IMR-90 (cell line): ENCODE measurements around the gene LLGL2. TPM values are rescaled to one million over a fixed set of nuclear protein-coding genes. Genes with fewer than 3 reads are reported as not detected.

Source experiments
- ATAC-seq: fragments of 200-7000 bp; cut with Tn5 transposase; 2 replicates; pipeline ENCODE4 v1.9.1; 2020; ENCODE audit warnings: low read depth, mild to moderate bottlenecking, moderate library complexity
- BruUV-seq: library from RNA; stranded (reverse); fragments of 400-500 nt; replicated peaks from 2 replicates; lab custom pipeline; 2021; lab: Mats Ljungman, UMichigan
- CTCF ChIA-PET: fragments of 300-600 bp; formaldehyde crosslinking; extraction: SDS; loops from one replicate; lab custom pipeline; 2021; ENCODE audit warnings: antibody characterized with exemption; lab: Yijun Ruan, JAX
- POLR2A ChIA-PET: fragments of 300-600 bp; sonication (Branson Sonifier 250); formaldehyde crosslinking; loops from one replicate; lab custom pipeline; 2022; ENCODE audit warnings: antibody characterized with exemption; ENCODE audit not compliant: unreplicated experiment; lab: Charles Lee
- DNase-seq: peaks from one replicate; pipeline ENCODE4 v3.0.0; 2013
- H2AFZ ChIP-seq: replicated peaks from 2 replicates; pipeline ENCODE3; 2013; ENCODE audit warnings: low read length, mild to moderate bottlenecking; ENCODE audit not compliant: poor library complexity
- H2AK5ac ChIP-seq: 2 replicates; pipeline ENCODE4 v1.6.1; 2013; ENCODE audit warnings: low read depth, low read length, inconsistent platforms
- H2AK9ac ChIP-seq: replicated peaks from 2 replicates; pipeline ENCODE3; 2013; ENCODE audit warnings: mild to moderate bottlenecking, low read depth, low read length, moderate library complexity; ENCODE audit not compliant: poor library complexity
- H2BK120ac ChIP-seq: 2 replicates; pipeline ENCODE4 v1.6.1; 2013; ENCODE audit warnings: low read depth, low read length, inconsistent platforms
- H2BK15ac ChIP-seq: 3 replicates; pipeline ENCODE4 v1.6.1; 2013; ENCODE audit warnings: low read depth, low read length, inconsistent platforms
- H2BK20ac ChIP-seq: 2 replicates; pipeline ENCODE4 v1.6.1; 2013; ENCODE audit warnings: low read depth, mild to moderate bottlenecking, inconsistent platforms, low read length, moderate library complexity
- H2BK5ac ChIP-seq: 2 replicates; pipeline ENCODE4 v1.6.1; 2013; ENCODE audit warnings: mild to moderate bottlenecking, low read depth, low read length, inconsistent platforms; ENCODE audit not compliant: poor library complexity, severe bottlenecking
- H3K14ac ChIP-seq: replicated peaks from 2 replicates; pipeline ENCODE4 v1.6.1; 2013; ENCODE audit warnings: low read depth, low read length, inconsistent platforms
- H3K18ac ChIP-seq: 2 replicates; pipeline ENCODE4 v1.6.1; 2013; ENCODE audit warnings: low read depth, low read length, control low read depth
- H3K23ac ChIP-seq: 2 replicates; pipeline ENCODE4 v1.6.1; 2013; ENCODE audit warnings: low read depth, low read length, inconsistent platforms
- H3K27ac ChIP-seq: 2 replicates; pipeline ENCODE4 v1.5.1; 2013; ENCODE audit warnings: mild to moderate bottlenecking, control low read depth, low read length; ENCODE audit not compliant: insufficient read depth
- H3K27me3 ChIP-seq: 2 replicates; pipeline ENCODE4 v1.6.1; 2013; ENCODE audit warnings: low read length; ENCODE audit not compliant: control insufficient read depth, insufficient read depth
- H3K36me3 ChIP-seq: 2 replicates; pipeline ENCODE4 v1.6.1; 2013; ENCODE audit warnings: low read length, mixed read lengths; ENCODE audit not compliant: control insufficient read depth, insufficient read depth
- H3K4ac ChIP-seq: 2 replicates; pipeline ENCODE4 v1.6.1; 2013; ENCODE audit warnings: low read depth, low read length, inconsistent platforms
- H3K4me1 ChIP-seq: 2 replicates; pipeline ENCODE4 v1.6.1; 2013; ENCODE audit warnings: low read length, mixed read lengths; ENCODE audit not compliant: control insufficient read depth, insufficient read depth
- H3K4me2 ChIP-seq: 2 replicates; pipeline ENCODE4 v1.6.1; 2013; ENCODE audit warnings: low read depth, mild to moderate bottlenecking, control low read depth, low read length, moderate library complexity
- H3K4me3 ChIP-seq: 2 replicates; pipeline ENCODE4 v1.5.1; 2013; ENCODE audit warnings: low read depth, mild to moderate bottlenecking, control low read depth, low read length, moderate library complexity; ENCODE audit not compliant: insufficient read depth
- H3K56ac ChIP-seq: 2 replicates; pipeline ENCODE4 v1.6.1; 2013; ENCODE audit warnings: low read length, inconsistent platforms; ENCODE audit not compliant: insufficient read depth; ENCODE audit errors: extremely low read depth
- H3K79me1 ChIP-seq, 2 experiments: 2 replicates each; pipeline ENCODE4 v1.6.1; 2013; ENCODE audit warnings: low read length in 2 of 2, inconsistent platforms in 1 of 2, low read depth in 1 of 2
- H3K9ac ChIP-seq: 2 replicates; pipeline ENCODE4 v1.6.1; 2013; ENCODE audit warnings: low read depth, low read length, control low read depth
- H3K9me1 ChIP-seq: 2 replicates; pipeline ENCODE4 v1.6.1; 2013; ENCODE audit warnings: low read length, inconsistent platforms; ENCODE audit not compliant: insufficient read depth
- H3K9me3 ChIP-seq: 2 replicates; pipeline ENCODE4 v1.6.1; 2013; ENCODE audit warnings: low read length; ENCODE audit not compliant: control insufficient read depth, insufficient read depth
- H4K20me1 ChIP-seq: 2 replicates; pipeline ENCODE4 v1.6.1; 2013; ENCODE audit warnings: low read length, inconsistent platforms; ENCODE audit not compliant: insufficient read depth
- H4K5ac ChIP-seq: 2 replicates; pipeline ENCODE4 v1.6.1; 2013; ENCODE audit warnings: mild to moderate bottlenecking, low read depth, low read length, control low read depth
- H4K8ac ChIP-seq, 2 experiments: 2 replicates each; pipeline ENCODE4 v1.6.1; 2013; ENCODE audit warnings: low read depth in 2 of 2, low read length in 2 of 2, control low read depth in 1 of 2, inconsistent platforms in 1 of 2
- H4K91ac ChIP-seq: 2 replicates; pipeline ENCODE4 v1.6.1; 2013; ENCODE audit warnings: low read depth, low read length, inconsistent platforms; ENCODE audit not compliant: insufficient read depth
- CEBPB ChIP-seq: IDR thresholded peaks from 2 replicates; pipeline ENCODE4 v1.6.1; 2012; ENCODE audit warnings: low read depth, low read length, improper control_type of control experiment
- CHD1 ChIP-seq: IDR thresholded peaks from 2 replicates; pipeline ENCODE4 v1.6.1; 2012; ENCODE audit warnings: low read depth, low read length, improper control_type of control experiment
- CTCF ChIP-seq: conservative IDR thresholded peaks from 2 replicates; pipeline ENCODE4 v1.5.1; 2012; ENCODE audit warnings: mild to moderate bottlenecking, low read depth, low read length, improper control_type of control experiment
- ELK1 ChIP-seq: fragments of 150-350 bp; IDR thresholded peaks from 2 replicates; pipeline ENCODE4 v1.6.1; 2016; ENCODE audit warnings: low read depth, mild to moderate bottlenecking, low read length, moderate library complexity, borderline replicate concordance
- FOS ChIP-seq: fragments of 150-350 bp; IDR thresholded peaks from 2 replicates; pipeline ENCODE4 v1.6.1; 2016; ENCODE audit warnings: low read depth, low read length
- MAFK ChIP-seq: IDR thresholded peaks from 2 replicates; pipeline ENCODE4 v1.6.1; 2012; ENCODE audit warnings: low read depth, low read length, improper control_type of control experiment
- MAZ ChIP-seq: IDR thresholded peaks from 2 replicates; pipeline ENCODE4 v1.6.1; 2012; ENCODE audit warnings: low read depth, mild to moderate bottlenecking, low read length, improper control_type of control experiment, moderate library complexity, borderline replicate concordance
- NFE2L2 ChIP-seq: fragments of 150-350 bp; IDR thresholded peaks from 2 replicates; pipeline ENCODE4 v1.6.1; 2016; ENCODE audit warnings: low read depth, mild to moderate bottlenecking, low read length
- RAD21 ChIP-seq: IDR thresholded peaks from 2 replicates; pipeline ENCODE4 v1.6.1; 2012; ENCODE audit warnings: low read length, improper control_type of control experiment
- RCOR1 ChIP-seq: IDR thresholded peaks from 2 replicates; pipeline ENCODE4 v1.6.1; 2012; ENCODE audit warnings: mild to moderate bottlenecking, low read length, improper control_type of control experiment; ENCODE audit not compliant: insufficient replicate concordance
- RFX5 ChIP-seq: IDR thresholded peaks from 2 replicates; pipeline ENCODE4 v1.8.0; 2012; ENCODE audit warnings: low read depth, mild to moderate bottlenecking, low read length, moderate library complexity
- SMC3 ChIP-seq: fragments of 150-350 bp; IDR thresholded peaks from 2 replicates; pipeline ENCODE4 v1.6.1; 2016; ENCODE audit warnings: low read depth, mild to moderate bottlenecking, antibody characterized with exemption, low read length, moderate library complexity
- USF2 ChIP-seq: fragments of 150-350 bp; IDR thresholded peaks from 2 replicates; pipeline ENCODE4 v1.6.1; 2017; ENCODE audit warnings: mild to moderate bottlenecking, antibody characterized with exemption, low read length, low read depth
- WGBS, 2 experiments: methylation state at CpG; one replicate each; pipeline versions ENCODE4 v1.1.5 to v1.1.7; 2013; ENCODE audit warnings: missing lambda C conversion rate in 2 of 2; ENCODE audit not compliant: insufficient read length in 1 of 2; ENCODE audit errors: extremely low coverage in 2 of 2; 5-methylcytosine and 5-hydroxymethylcytosine counted together
- dilution Hi-C: fragments of 300-500 bp; cut with HindIII; formaldehyde crosslinking; loops from one replicate; pipeline ENCODE4 v1.14.3; 2018; ENCODE audit warnings: low sequenced_read_pairs; ENCODE audit not compliant: unreplicated experiment
- in situ Hi-C: fragments of 300-500 bp; cut with MboI; formaldehyde crosslinking; loops from 3 replicates; pipeline ENCODE4 v1.14.3; 2019; ENCODE audit warnings: low sequenced_read_pairs, inconsistent platforms, mixed read lengths
- intact Hi-C: fragments of 100-400 bp; cut with micrococcal nuclease; formaldehyde crosslinking; loops from 2 replicates; pipeline ENCODE4 v1.10.0; 2022
- polyA plus RNA-seq, 3 experiments: library from polyadenylated mRNA; depleted of rRNA; stranded (reverse); fragments of >200 nt; gene quantifications; 2 replicates each; pipeline ENCODE4 v1.2.3, GENCODE V29; 2012; ENCODE audit warnings: low replicate concordance in 1 of 3
- total RNA-seq: library from RNA; depleted of rRNA; stranded (reverse); fragments of >200 nt; gene quantifications from 2 replicates; pipeline ENCODE4 v1.2.3, GENCODE V29; 2012

The LLGL2 gene
- total and polyA plus RNA-seq, 2 of the 4 experiments (the other 2 are of a cell fraction): 0.54 to 0.72 TPM

DNA sequence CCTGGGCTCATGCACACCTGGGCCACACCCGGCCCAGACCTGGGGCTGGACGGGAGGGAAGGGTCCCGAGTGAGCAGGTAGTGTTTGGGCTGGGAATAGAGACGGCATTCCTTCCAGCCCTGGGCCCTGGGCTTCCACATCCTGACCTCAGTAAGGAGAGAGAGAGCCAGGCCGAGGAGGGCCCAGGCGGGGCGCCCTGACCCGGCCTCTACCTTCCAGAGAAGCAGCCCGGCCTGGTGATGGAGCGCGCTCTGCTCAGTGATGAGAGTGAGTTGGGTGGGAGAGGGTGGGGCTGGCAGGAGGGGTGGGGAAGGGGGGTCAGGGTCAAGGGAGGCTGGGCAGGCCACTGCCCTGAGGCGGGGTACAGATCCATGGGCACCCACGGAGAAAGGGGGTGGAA, 48.5 kb downstream of the LLGL2 start:
- no peak overlapping the region for H3K56ac ChIP-seq
- no peaks in the 10 kb centered on the region for H3K9me3 ChIP-seq
- H3K27me3 ChIP-seq: peaks cover 10% of the 10 kb centered on the region; the same call in 1 of the 2 replicates
- no peaks in the 10 kb centered on the region for H3K36me3 ChIP-seq
- no peaks in the 10 kb centered on the region for H4K20me1 ChIP-seq
- H4K91ac ChIP-seq: no peak overlapping the region
- TF ChIP-seq USF2 (no peak), CTCF (no peak), MAFK (no peak), RAD21 (no peak), FOS (no peak), CHD1 (no peak), MAZ (no peak), NFE2L2 (no peak), RFX5 (no peak), ELK1 (no peak), RCOR1 (no peak), CEBPB (no peak), SMC3 (no peak)
- CTCF ChIA-PET: no interaction called here
- no peak overlapping the region for H2AK9ac ChIP-seq
- no peak overlapping the region for H3K14ac ChIP-seq
- ATAC-seq (no peak), DNase-seq (no peak)
- H3K9me1 ChIP-seq: no peaks in the 10 kb centered on the region
- H3K4ac ChIP-seq: no peak overlapping the region
- H2BK120ac ChIP-seq: no peak overlapping the region
- H3K9ac ChIP-seq: no peak overlapping the region
- no peak overlapping the region for H3K18ac ChIP-seq
- H2AFZ ChIP-seq: no peak overlapping the region
- no peak overlapping the region for H4K5ac ChIP-seq
- no peak overlapping the region for H3K23ac ChIP-seq
- H3K27ac ChIP-seq: no peak overlapping the region
- H2AK5ac ChIP-seq: no peak overlapping the region
- no peak overlapping the region for H2BK5ac ChIP-seq
- intact Hi-C loops (no loop called here), dilution Hi-C loops (no loop called here), in situ Hi-C loops (no loop called here)
- no peak overlapping the region for H3K4me3 ChIP-seq
- H4K8ac ChIP-seq: no peak overlapping the region
- H2BK20ac ChIP-seq: no peak overlapping the region
- H3K4me1 ChIP-seq: no peaks in the 10 kb centered on the region
- H2BK15ac ChIP-seq: no peak overlapping the region
- POLR2A ChIA-PET: no interaction called here
- 57% methylated on average over 2 of the region's 13 CpGs; no CpG with 5 or more reads in 1 of the 2 experiments for WGBS, 2 experiments
- no peak overlapping the region for H3K4me2 ChIP-seq
- H3K79me1 ChIP-seq: no peaks in the 10 kb centered on the region
- no TSS peak for BruUV-seq
